CD4-positive, alpha-beta T cell treated with Interleukin-17A for 1 hour (primary cell): Measurements from ENCODE around the gene NFATC3.
"Not testable (repeated sequence)": the region's sequence is repeated elsewhere in the genome, so short reads cannot be mapped to it uniquely, and the experiment has no call there.

Experiments
- DNase-seq: peaks from one replicate; pipeline ENCODE4 v3.0.0-alpha.2; 2020

Gene NFATC3

GRCh38 chr16:68126395-68126794 is 41.2 kb downstream of the NFATC3 start:
- DNase-seq, result no peak

DNA sequence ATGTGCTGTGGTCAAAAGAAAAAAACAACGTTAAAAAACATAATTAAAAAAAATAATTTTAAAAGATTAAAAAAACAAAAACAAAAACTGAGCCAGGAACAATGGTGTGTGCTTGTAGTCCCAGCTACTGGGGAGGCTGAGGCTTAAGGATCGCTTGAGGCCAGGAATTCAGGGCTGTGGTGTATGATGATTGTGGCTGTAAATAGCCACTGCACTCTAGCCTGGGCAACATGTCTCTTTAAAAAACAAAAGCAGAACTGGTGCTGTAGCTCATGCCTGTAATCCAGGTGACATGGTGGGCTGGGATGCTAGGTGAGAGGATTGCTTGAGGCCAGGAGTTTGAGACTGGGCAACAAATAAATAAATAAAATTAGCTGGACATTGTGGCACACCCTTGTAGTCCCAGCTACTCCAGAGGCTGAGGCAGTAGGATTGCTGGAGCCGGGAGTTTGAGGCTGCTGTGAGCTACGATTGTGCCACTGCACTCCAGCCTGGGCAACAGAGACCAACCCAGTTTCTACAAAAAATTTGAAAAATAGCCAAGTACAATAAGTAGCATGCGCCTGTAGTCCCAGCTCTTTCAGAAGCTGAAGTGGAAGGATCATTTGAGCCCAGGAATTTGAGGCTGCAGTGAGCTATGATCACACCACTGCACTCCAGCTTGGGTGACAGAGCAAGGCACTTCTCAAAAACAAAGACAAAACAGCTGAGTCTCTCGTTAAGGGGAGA is 43.6 kb downstream of the NFATC3 start:
- no peak for DNase-seq

- no peak for DNase-seq
Measured at GRCh38 chr16:68130520-68130919, 45.4 kb downstream of the NFATC3 start.

- peak; percentile 48 for DNase-seq
Measured at GRCh38 chr16:68131813-68132706, 46.9 kb downstream of the NFATC3 start.

- DNase-seq, result not testable (repeated sequence)
Measured at GRCh38 chr16:68133000-68133399, 47.8 kb downstream of the NFATC3 start.

GRCh38 chr16:68134644-68135043 is 49.5 kb downstream of the NFATC3 start:
- no peak for DNase-seq

- DNase-seq, result no peak
Measured at GRCh38 chr16:68136515-68136914, 51.3 kb downstream of the NFATC3 start.

GRCh38 chr16:68144008-68144407 is 58.8 kb downstream of the NFATC3 start:
- DNase-seq, result no peak

DNA sequence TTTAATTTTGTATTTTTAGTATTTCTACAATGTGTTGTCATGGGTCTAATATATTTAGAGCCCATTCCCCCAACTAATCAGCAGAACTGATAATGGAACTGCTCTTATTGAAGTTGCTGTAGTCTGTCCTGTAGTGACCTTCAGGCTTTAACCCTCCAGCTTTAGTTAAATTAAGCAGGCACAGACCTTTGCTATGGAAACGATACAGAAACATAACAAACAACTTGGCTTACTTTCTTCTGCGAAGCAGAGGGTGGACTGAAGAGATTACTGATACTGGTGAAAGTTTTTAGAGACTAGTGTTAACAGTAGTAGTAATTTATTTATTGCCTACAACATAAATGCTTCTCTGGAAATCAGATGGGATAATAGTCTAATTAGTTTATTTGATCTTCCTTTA is 61.4 kb downstream of the NFATC3 start:
- DNase-seq, result peak; percentile 27

- DNase-seq, result no peak
Measured at GRCh38 chr16:68147444-68147843, 62.3 kb downstream of the NFATC3 start.

GRCh38 chr16:68149596-68149995 is 64.4 kb downstream of the NFATC3 start:
- DNase-seq, result no peak

DNA sequence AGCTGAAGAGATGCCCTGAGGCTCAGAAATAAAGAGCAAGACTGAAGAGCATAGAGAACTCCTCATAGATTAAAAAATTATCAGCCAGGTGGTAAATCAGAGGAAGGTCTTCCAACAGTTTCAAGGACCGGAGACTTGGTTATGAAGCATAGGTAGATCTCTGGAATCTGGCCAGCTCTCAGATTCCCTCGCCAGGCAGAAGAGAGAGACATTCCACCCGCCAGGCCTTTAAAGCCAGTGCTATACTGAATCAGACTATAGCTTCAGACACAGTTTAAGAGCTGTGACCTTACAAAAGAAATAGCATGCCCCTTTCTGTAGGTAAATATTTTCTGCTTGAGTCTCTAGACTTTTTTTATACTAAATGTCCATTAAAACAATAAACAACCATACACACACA is 70.3 kb downstream of the NFATC3 start:
- no peak for DNase-seq

DNA sequence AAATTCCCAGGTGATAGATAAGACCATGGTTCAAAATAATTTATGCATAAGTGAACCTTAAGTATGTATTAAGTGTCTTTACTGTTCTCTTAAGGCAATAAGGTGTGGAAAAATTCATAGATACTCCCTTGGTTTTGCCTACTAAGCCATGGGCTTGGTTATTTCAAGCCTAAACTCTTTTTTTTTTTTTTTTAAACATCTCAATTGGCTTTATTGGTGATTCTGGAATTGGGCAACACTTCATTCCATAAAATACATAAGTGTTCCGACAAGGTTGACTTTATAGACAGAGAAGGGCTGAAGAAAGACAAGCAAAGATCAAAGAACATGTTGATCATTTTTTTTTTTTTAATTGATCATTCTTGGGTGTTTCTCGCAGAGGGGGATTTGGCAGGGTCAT is 77.2 kb downstream of the NFATC3 start:
- DNase-seq, result no peak

- not testable (repeated sequence) for DNase-seq
Measured at GRCh38 chr16:68163275-68163674, 78.1 kb downstream of the NFATC3 start.

DNA sequence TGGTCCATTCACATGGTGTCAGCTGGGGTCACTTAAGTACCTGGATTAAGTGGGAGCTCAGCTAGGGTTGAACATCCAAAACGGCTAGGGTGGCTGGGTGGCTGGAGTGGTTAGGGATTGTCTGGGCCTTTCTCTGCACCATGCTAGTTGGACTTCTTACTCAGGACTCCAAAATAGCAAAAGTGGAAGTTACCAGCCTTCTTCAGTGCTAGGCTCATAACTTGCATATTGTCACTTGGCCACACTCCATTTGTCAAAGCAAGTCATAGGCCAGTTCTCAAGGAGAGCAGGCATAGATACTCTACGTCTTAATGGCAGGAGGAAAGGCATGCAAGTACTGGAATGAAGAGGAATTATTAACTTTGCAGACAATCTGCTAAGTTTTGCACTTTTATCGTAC is 81.1 kb downstream of the NFATC3 start:
- no peak for DNase-seq

DNA sequence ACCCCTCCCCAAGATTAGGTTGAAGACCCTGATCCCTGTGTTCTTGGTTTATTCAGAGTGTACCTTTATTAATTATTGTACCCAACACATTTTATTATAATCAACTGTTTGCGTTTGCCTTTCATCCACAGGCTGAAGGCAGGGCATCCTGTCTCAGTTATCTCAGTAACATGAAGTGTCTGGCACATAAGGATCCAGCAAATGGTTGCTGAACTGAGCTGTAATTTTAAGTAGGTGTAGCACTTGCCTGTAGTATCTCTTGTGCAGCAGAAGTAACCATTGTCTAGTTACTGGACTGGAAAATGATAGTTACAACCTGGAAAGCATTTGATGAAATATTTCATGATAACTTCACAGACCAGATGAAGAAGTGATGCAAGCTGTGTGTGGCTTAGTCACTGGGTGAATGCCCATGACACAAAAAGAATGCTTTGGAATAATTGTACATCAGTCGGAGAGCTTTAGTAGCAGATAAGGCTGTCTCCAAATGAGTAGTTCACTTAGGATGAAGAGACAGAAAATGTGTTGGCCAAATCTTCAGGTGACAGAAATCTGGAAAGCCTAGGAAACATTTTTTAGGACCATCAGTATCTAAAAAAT is 94.1 kb downstream of the NFATC3 start:
- no peak for DNase-seq

DNA sequence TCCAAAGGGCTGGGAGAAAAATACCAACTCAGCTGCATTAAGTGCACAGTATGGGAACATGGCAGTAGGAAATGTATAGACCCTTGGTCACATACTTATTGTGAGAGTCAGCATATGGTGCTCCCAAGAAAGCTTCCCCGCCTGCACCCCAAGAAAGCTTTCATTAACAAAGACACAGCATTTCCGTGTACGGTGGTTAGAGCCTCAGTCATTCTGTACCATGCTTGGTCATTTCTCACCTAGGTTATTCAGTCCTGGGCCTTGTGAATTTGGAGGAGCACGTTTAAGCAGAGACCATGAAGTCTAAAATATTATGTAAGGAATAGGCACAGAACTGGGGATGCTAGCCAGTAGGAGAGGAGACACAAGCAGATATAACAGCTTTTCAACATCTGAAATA is 94.7 kb downstream of the NFATC3 start:
- DNase-seq, result no peak

DNA sequence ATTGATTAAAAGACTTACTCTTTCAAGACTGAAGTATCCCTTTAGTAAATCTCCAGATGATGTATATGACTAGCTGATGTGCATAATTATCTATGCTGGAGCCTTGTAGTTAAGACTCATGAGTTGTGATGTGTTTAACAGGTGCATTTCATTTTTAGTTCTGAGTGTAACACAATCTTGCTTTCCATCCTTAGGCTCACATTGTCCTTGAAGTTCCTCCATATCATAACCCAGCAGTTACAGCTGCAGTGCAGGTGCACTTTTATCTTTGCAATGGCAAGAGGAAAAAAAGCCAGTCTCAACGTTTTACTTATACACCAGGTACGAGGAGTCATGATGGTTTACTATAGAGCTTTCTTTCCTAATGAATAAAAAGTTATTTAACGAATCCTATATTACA is 97.9 kb downstream of the NFATC3 start:
- no peak for DNase-seq

DNA sequence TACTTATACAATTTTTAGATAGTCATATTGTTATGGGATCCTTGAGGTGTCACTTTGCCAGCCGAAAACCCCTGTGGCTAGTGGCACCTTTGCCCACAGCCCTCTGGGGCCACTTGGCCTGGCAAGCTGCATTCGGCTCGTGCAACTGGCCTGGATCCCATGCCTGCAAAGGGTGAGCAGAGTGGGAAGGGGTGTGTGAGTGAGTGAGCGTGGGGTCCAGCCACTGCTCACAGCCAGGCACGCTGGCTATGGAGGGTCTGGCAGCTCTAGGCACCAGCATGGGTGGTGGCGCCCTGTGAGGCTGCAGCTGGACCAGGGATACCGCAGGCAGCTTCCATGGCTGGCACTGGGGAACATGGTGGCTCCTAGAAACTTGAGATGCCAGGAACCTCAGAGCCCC is 101.7 kb downstream of the NFATC3 start:
- DNase-seq, result no peak

GRCh38 chr16:68187505-68187904 is 102.3 kb downstream of the NFATC3 start:
- no peak for DNase-seq

- no peak for DNase-seq
Measured at GRCh38 chr16:68188170-68188569, 103.0 kb downstream of the NFATC3 start.

GRCh38 chr16:68190081-68190480 is 104.9 kb downstream of the NFATC3 start:
- DNase-seq, result no peak

GRCh38 chr16:68190736-68191510 is 105.8 kb downstream of the NFATC3 start:
- DNase-seq, result no peak
